Mucosa of descending colon (tissue), 3 donors: ENCODE measurements around the gene BTLA. TPM values are rescaled to one million over a fixed set of nuclear protein-coding genes. Genes with fewer than 3 reads are reported as not detected.
"Not testable (repeated sequence)": the region's sequence is repeated elsewhere in the genome, so short reads cannot be mapped to it uniquely, and the experiment has no call there.

Experiments
- ATAC-seq: fragments of 200-7000 bp; cut with Tn5 transposase; one replicate; pipeline ENCODE4 v1.9.1; 2020; ENCODE audit warnings: mild to moderate bottlenecking, moderate library complexity
- DNase-seq, 3 donors: peaks; one replicate each; pipeline ENCODE4 v3.0.0-alpha.2; 2020
- H3K36me3 ChIP-seq: fragments of 200-600 bp; one replicate; pipeline ENCODE4 v1.8.0; 2021; ENCODE audit warnings: low read depth, mild to moderate bottlenecking
- H3K4me1 ChIP-seq: fragments of 200-600 bp; one replicate; pipeline ENCODE4 v1.8.0; 2021; ENCODE audit warnings: low read depth, mild to moderate bottlenecking
- H3K4me3 ChIP-seq: fragments of 200-600 bp; one replicate; pipeline ENCODE4 v1.8.0; 2021; ENCODE audit warnings: mild to moderate bottlenecking
- H3K9me3 ChIP-seq: fragments of 200-600 bp; one replicate; pipeline ENCODE4 v1.8.0; 2021; ENCODE audit warnings: mild to moderate bottlenecking
- CTCF ChIP-seq: fragments of 200-600 bp; IDR thresholded peaks from one replicate; pipeline ENCODE4 v1.8.0; 2022; ENCODE audit warnings: antibody characterized with exemption, mild to moderate bottlenecking
- intact Hi-C, 2 donors: fragments of 100-400 bp; cut with DNase I in 1 of 2; cut with micrococcal nuclease in 1 of 2; formaldehyde crosslinking; loops; one replicate each; pipeline versions ENCODE4 v1.11.0 to v1.11.1; 2022; cut with DNase I, micrococcal nuclease
- total RNA-seq, 3 donors: library from RNA; stranded (reverse); fragmentation: NEBNext Ultra II Directional in 2 of 3; extraction: Animal tissue kit (Norgen Biotek cat#: 25700) in 2 of 3; gene quantifications; one replicate each; pipeline versions ENCODE4 v1.2.1 to v1.2.4, GENCODE V29; 2021 to 2023
- donor health status: DM: no; HTN: no; CAD: no; lungs with moderate emphysema.
- donor health status: DM: no; HTN: no; CAD: no.
- donor health status: DM: no; HTN: yes; CAD: no.

Gene BTLA
- total RNA-seq, 3 donors from 2014 or later: 0.51 to 1.4 (median 1.4) TPM

DNA sequence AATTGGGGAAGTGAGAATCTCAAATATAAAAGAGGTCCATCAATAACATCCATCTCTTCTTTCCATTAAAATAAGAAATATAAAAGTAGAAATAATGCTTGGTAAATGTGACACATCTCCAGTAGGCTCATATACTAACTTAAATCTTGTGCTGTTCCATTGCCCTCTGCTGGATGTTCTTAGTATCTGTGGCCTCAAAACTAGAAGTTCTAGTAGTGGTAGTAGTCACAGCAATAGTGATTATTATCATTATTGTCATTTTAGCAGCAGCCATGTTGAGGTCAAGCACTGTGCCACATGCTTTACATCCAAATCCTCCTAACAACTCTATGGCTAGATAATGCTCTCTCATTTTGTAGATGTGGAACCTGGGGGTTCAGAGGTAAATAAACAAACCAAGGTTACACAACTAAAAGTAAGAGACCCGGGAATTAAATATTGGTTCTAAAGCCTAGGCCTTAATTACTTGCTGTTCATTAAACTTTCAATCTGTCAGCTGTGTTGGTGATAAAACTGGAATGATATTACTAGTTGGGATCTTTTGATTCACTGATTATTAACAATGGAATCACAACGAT, 20.2 kb upstream of the BTLA start:
- intact Hi-C loops: loop anchor here (2.0 to 10.0 kb wide), 3 partner anchors 193 to 225 kb away; partner anchors contain the start of gene SLC9C1 (in 1 of the 2)

GRCh38 chr3:112518970-112519369, 19.7 kb upstream of the BTLA start:
- H3K9me3 ChIP-seq, DNase-seq, H3K36me3 ChIP-seq, H3K4me1 ChIP-seq, ATAC-seq, H3K4me3 ChIP-seq: not testable (repeated sequence)
- intact Hi-C loops: loop anchor here (2.0 to 10.0 kb wide), 3 partner anchors 192 to 224 kb away; partner anchors contain the start of gene SLC9C1 (in 1 of the 2)

More for the DNA sequence above, 20.2 kb upstream of the BTLA start:
- Histone ChIP-seq H3K4me1 (no peaks in the 10 kb centered on the region), H3K36me3 (no peaks in the 10 kb centered on the region), H3K4me3 (no peak overlapping the region), H3K9me3 (no peaks in the 10 kb centered on the region)
- TF ChIP-seq CTCF: peak; percentile 49
- ATAC-seq (peak; percentile 89), DNase-seq (peak in 1 of 3 donors; percentile 76)

- intact Hi-C loops: loop anchor here (10.0 kb wide), 2 partner anchors 190 to 220 kb away; partner anchors contain the start of gene SLC9C1 (in 1 of the 2)
- H3K9me3 ChIP-seq: peaks cover 8% of the 10 kb centered on the region
- ATAC-seq (peak; percentile 51), DNase-seq (no peak)
- no peak overlapping the region for H3K4me3 ChIP-seq
- no peaks in the 10 kb centered on the region for H3K4me1 ChIP-seq
- no peak for TF ChIP-seq CTCF
- H3K36me3 ChIP-seq: no peaks in the 10 kb centered on the region
Measured at GRCh38 chr3:112514527-112515128, 15.4 kb upstream of the BTLA start.

DNA sequence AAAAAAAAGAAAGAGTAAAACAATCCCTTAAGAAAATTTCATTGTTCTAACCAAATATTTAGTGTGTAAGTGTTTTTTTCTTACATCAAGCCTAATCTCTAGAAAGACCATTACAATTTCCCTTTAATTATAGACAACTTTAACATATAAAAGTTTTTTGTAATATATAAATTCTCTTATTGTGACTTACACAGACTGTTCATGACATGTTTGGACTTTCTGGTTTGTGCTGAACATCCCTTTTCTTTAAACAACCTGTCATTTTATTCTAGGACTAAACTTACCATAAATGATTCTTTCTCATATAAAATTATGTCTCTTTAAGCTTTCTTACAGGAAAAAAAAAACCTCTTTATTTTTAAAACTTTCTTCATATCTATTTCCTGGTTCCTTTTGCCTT, 13.0 kb upstream of the BTLA start:
- DNase-seq (no peak), ATAC-seq (no peak)
- H3K9me3 ChIP-seq: peaks cover 8% of the 10 kb centered on the region
- no peaks in the 10 kb centered on the region for H3K4me1 ChIP-seq
- H3K36me3 ChIP-seq: no peaks in the 10 kb centered on the region
- no peak overlapping the region for H3K4me3 ChIP-seq
- TF ChIP-seq CTCF: no peak
- intact Hi-C loops: loop anchor here (10.0 kb wide), 2 partner anchors 188 to 218 kb away; partner anchors contain the start of gene SLC9C1 (in 1 of the 2)

GRCh38 chr3:112508860-112509259, 9.6 kb upstream of the BTLA start:
- TF ChIP-seq CTCF: no peak
- Histone ChIP-seq H3K4me3 (no peak overlapping the region), H3K36me3 (no peaks in the 10 kb centered on the region), H3K4me1 (no peaks in the 10 kb centered on the region), H3K9me3 (peaks cover 8% of the 10 kb centered on the region)
- ATAC-seq (peak; percentile 26), DNase-seq (no peak)
- intact Hi-C loops: no loop called here

- intact Hi-C loops: no loop called here
- no peaks in the 10 kb centered on the region for H3K36me3 ChIP-seq
- DNase-seq: no peak
- H3K9me3 ChIP-seq: peaks cover 8% of the 10 kb centered on the region
- no peak for ATAC-seq
- no peak for TF ChIP-seq CTCF
- no peaks in the 10 kb centered on the region for H3K4me1 ChIP-seq
- H3K4me3 ChIP-seq: no peak overlapping the region
Measured at GRCh38 chr3:112508261-112508660, 9.0 kb upstream of the BTLA start.
